Chondrocyte (in vitro differentiated cells): ENCODE results near the gene VCL. TPM values are rescaled to one million over a fixed set of nuclear protein-coding genes. Genes with fewer than 3 reads are reported as not detected.

Experiments used
- DNase-seq: peaks from one replicate; pipeline ENCODE4 v3.0.0; 2021; ENCODE audit warnings: mixed read lengths, low spot score
- H3K27ac Mint-ChIP-seq: one replicate; pipeline ENCODE4 v1.8.0; 2021; ENCODE audit warnings: mild to moderate bottlenecking, moderate library complexity, mixed read lengths; ENCODE audit not compliant: unreplicated experiment
- H3K27me3 Mint-ChIP-seq: 2 replicates; pipeline ENCODE4 v1.8.0; 2021; ENCODE audit warnings: low read depth, mixed read lengths
- H3K36me3 Mint-ChIP-seq: 2 replicates; pipeline ENCODE4 v1.8.0; 2021; ENCODE audit warnings: low read depth, mixed read lengths
- H3K4me1 Mint-ChIP-seq: 2 replicates; pipeline ENCODE4 v1.8.0; 2021; ENCODE audit warnings: low read depth, mild to moderate bottlenecking, mixed read lengths
- H3K4me3 Mint-ChIP-seq: one replicate; pipeline ENCODE4 v1.8.0; 2021; ENCODE audit warnings: mild to moderate bottlenecking, moderate library complexity, mixed read lengths; ENCODE audit not compliant: unreplicated experiment
- H3K9me3 Mint-ChIP-seq: 2 replicates; pipeline ENCODE4 v1.8.0; 2021; ENCODE audit warnings: low read depth, mixed read lengths
- total RNA-seq: library from RNA; stranded (reverse); gene quantifications from 3 replicates; pipeline ENCODE4 v1.2.1, GENCODE V29; 2021
- TF ChIP-seq, protein P1 (sequence below): fragments of 200-600 bp; sonication (generic); IDR thresholded peaks from 2 replicates; pipeline ENCODE4 v1.5.0; 2021; ENCODE audit warnings: antibody characterized with exemption, mild to moderate bottlenecking, moderate library complexity

VCL gene
- total RNA-seq, 1 donor from 2014 or later = 498 TPM

DNA sequence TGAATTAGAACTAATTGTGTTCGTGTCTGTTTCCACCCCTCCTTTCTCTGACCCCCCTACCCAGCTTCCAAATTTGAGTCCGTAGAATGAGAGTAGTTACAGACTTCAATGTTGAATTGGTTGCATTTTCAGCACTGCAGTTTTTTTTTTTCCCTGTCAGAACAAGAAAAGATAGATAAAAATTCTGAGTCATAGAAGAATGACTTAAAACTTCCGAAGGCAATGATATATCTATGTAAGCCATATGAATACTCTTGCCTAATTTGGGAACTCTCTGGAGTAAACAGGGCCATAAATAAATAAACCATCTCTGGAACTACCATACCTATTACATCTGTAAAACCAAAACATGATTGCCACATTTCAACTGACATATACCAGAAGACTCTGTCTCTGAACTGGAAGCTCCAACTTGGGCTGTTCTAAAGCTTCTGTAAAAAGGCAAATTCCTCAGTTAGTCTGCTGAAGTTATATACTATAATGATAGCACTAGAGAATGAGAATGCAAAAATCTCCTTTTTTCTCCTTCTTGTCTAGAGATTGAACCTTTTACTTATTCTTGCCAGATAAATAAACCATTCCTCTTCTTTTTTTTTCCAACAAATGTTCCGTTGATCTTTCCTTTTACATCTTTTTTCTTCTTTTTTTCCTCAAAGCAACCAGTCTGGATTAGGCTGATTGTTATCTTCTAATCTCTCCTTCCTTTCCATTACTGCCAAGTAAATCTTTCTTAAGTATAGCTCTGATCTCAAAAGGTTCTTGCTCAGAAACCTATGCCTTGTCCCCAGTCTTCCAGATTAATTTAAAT, 23.5 kb downstream of the VCL start:
- peak overlapping the region; percentile 83 for H3K27ac Mint-ChIP-seq
- no peaks in the 10 kb centered on the region for H3K27me3 Mint-ChIP-seq
- H3K36me3 Mint-ChIP-seq = peaks cover 8% of the 10 kb centered on the region
- peaks cover 67% of the 10 kb centered on the region for H3K4me1 Mint-ChIP-seq
- DNase-seq = no peak
- TF ChIP-seq, protein P1, sequence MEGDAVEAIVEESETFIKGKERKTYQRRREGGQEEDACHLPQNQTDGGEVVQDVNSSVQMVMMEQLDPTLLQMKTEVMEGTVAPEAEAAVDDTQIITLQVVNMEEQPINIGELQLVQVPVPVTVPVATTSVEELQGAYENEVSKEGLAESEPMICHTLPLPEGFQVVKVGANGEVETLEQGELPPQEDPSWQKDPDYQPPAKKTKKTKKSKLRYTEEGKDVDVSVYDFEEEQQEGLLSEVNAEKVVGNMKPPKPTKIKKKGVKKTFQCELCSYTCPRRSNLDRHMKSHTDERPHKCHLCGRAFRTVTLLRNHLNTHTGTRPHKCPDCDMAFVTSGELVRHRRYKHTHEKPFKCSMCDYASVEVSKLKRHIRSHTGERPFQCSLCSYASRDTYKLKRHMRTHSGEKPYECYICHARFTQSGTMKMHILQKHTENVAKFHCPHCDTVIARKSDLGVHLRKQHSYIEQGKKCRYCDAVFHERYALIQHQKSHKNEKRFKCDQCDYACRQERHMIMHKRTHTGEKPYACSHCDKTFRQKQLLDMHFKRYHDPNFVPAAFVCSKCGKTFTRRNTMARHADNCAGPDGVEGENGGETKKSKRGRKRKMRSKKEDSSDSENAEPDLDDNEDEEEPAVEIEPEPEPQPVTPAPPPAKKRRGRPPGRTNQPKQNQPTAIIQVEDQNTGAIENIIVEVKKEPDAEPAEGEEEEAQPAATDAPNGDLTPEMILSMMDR = no peak
- peak overlapping the region; percentile 19 for H3K4me3 Mint-ChIP-seq
- no peaks in the 10 kb centered on the region for H3K9me3 Mint-ChIP-seq

DNA sequence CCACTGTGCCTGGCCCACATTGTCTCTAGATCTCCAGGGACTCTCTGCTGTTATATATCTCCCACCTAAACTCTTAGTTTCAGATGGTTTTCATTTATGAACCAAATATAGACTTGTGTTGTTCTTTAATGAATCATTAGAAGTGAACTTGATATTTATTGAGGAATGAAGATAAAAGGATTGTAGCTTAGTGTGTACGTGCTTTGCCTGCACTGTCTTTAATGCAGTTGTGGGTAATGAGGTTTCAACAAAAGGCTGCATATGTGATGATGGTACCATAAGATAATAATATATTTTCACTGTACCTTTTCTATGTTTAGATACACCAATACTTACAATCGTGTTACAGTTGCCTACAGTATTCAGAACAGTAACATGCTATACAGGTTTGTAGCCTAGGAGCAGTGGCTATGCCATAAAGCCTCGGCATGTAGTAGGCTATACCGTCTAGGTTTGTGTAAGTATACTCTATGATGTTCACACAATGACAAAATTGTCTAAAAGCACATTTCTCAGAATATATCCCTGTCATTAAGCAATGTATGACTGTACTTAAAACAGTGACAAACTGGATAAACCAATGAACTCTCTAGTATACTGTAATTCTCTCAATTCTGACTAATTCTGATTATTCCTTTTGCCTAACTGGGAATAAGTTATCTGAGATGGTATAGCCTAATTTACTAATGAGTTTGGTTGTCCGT, 25.2 kb downstream of the VCL start:
- Mint-ChIP-seq H3K27ac (peak overlapping the region; percentile 33), H3K9me3 (no peaks in the 10 kb centered on the region), H3K27me3 (no peaks in the 10 kb centered on the region), H3K4me3 (no peak overlapping the region), H3K4me1 (peaks cover 77% of the 10 kb centered on the region), H3K36me3 (peaks cover 8% of the 10 kb centered on the region)
- TF ChIP-seq, protein P1 = no peak
- no peak for DNase-seq

GRCh38 chr10:74024600-74024999, 26.7 kb downstream of the VCL start:
- no peak for DNase-seq
- TF ChIP-seq, protein P1 = no peak
- Mint-ChIP-seq H3K4me3 (no peak overlapping the region), H3K27me3 (no peaks in the 10 kb centered on the region), H3K4me1 (peaks cover 69% of the 10 kb centered on the region), H3K36me3 (peaks cover 6% of the 10 kb centered on the region), H3K9me3 (no peaks in the 10 kb centered on the region), H3K27ac (no peak overlapping the region)

GRCh38 chr10:74025380-74025978, 27.6 kb downstream of the VCL start:
- DNase-seq = no peak
- peaks cover 71% of the 10 kb centered on the region for H3K4me1 Mint-ChIP-seq
- H3K4me3 Mint-ChIP-seq = no peak overlapping the region

More at GRCh38 chr10:74025380-74025978, 27.6 kb downstream of the VCL start:
- peak overlapping the region; percentile 77 for H3K27ac Mint-ChIP-seq
- no peaks in the 10 kb centered on the region for H3K27me3 Mint-ChIP-seq
- TF ChIP-seq, protein P1 = no peak
- peaks cover 6% of the 10 kb centered on the region for H3K36me3 Mint-ChIP-seq
- H3K9me3 Mint-ChIP-seq = no peaks in the 10 kb centered on the region
